ENCODE data around the gene HP. TPM values are rescaled to one million over a fixed set of nuclear protein-coding genes. Genes with fewer than 3 reads are reported as not detected.

The HP gene
- total and polyA plus RNA-seq, 8 donors: 0.08 to 43.5 (median 1.3) TPM

- no peak for DNase-seq
- intact Hi-C loops (cut with DNase I): no loop called here
- FAIRE-seq: no peak
- no peak overlapping the region for H3K27ac ChIP-seq
- no peak overlapping the region for H3K4me3 ChIP-seq
- TF ChIP-seq CTCF (IDR thresholded peaks at IDR 0.05): no peak
- no peaks in the 10 kb centered on the region for H3K9me3 ChIP-seq
- no peaks in the 10 kb centered on the region for H3K27me3 ChIP-seq
- peaks cover 0 to 8% (median 0%) of the 10 kb centered on the region in 3 donors for H3K36me3 ChIP-seq
- no peak for ATAC-seq
- WGBS, 2 donors: 92 to 93% methylated on average over 6 of the region's 6 CpGs
- no peaks in the 10 kb centered on the region for H3K4me1 ChIP-seq
These were observed 26.5 kb upstream of the HP start for GRCh38 chr16:72027669-72028378.

GRCh38 chr16:72029567-72030271, 24.6 kb upstream of the HP start:
- ATAC-seq: no peak
- FAIRE-seq: no peak
- no peak for DNase-seq
- Histone ChIP-seq H3K4me3 (no peak overlapping the region), H3K27me3 (no peaks in the 10 kb centered on the region), H3K9me3 (no peaks in the 10 kb centered on the region), H3K27ac (no peak overlapping the region), H3K36me3 (no peaks in the 10 kb centered on the region), H3K4me1 (no peaks in the 10 kb centered on the region)
- 82 to 87% methylated on average over 7 of the region's 7 CpGs for WGBS, 2 donors
- intact Hi-C loops (cut with DNase I): no loop called here
- no peak for TF ChIP-seq CTCF (IDR thresholded peaks at IDR 0.05)

GRCh38 chr16:72033437-72033836, 20.9 kb upstream of the HP start:
- DNase-seq (no peak), FAIRE-seq (no peak), ATAC-seq (no peak)
- no peaks in the 10 kb centered on the region for H3K4me1 ChIP-seq
- H3K4me3 ChIP-seq: no peak overlapping the region
- no peaks in the 10 kb centered on the region for H3K36me3 ChIP-seq
- H3K27ac ChIP-seq: no peak overlapping the region
- WGBS, 2 donors: 77 to 86% methylated on average over 4 of the region's 4 CpGs
- TF ChIP-seq CTCF (IDR thresholded peaks at IDR 0.05): no peak
- intact Hi-C loops (cut with DNase I): no loop called here
- H3K27me3 ChIP-seq: no peaks in the 10 kb centered on the region
- H3K9me3 ChIP-seq: no peaks in the 10 kb centered on the region

GRCh38 chr16:72036098-72036497, 18.2 kb upstream of the HP start:
- intact Hi-C loops (cut with DNase I): no loop called here
- Histone ChIP-seq H3K27me3 (no peaks in the 10 kb centered on the region), H3K4me3 (no peak overlapping the region), H3K4me1 (no peaks in the 10 kb centered on the region), H3K27ac (no peak overlapping the region), H3K36me3 (no peaks in the 10 kb centered on the region), H3K9me3 (no peaks in the 10 kb centered on the region)
- TF ChIP-seq CTCF (IDR thresholded peaks at IDR 0.05): no peak
- ATAC-seq (no peak), FAIRE-seq (no peak), DNase-seq (no peak)
- WGBS, 2 donors: 79 to 80% methylated on average over 5 of the region's 5 CpGs

- intact Hi-C loops (cut with DNase I): no loop called here
- ATAC-seq (peak; percentile 81 to 91 (median 90)), DNase-seq (peak in 4 of 6 donors; percentile 32 to 73 (median 50)), FAIRE-seq (no peak)
- Histone ChIP-seq H3K4me1 (peaks cover 0 to 18% (median 5%) of the 10 kb centered on the region in 3 donors), H3K27ac (peak overlapping the region; percentile 67 to 82 (median 72)), H3K27me3 (no peaks in the 10 kb centered on the region), H3K4me3 (no peak overlapping the region), H3K36me3 (no peaks in the 10 kb centered on the region), H3K9me3 (no peaks in the 10 kb centered on the region)
- 14 to 17% methylated on average over 2 of the region's 2 CpGs for WGBS, 2 donors
- no peak for TF ChIP-seq CTCF (IDR thresholded peaks at IDR 0.05)
These were observed 12.1 kb upstream of the HP start for GRCh38 chr16:72042157-72042660.
